DOHH2 (cell line): ENCODE results near the gene LHFPL6.

Experiments
- H3F3A ChIP-seq: fragments of 200-600 bp; sonication (generic), shearing (Covaris generic); 2 replicates; pipeline ENCODE4 v1.6.0; 2016; ENCODE audit warnings: antibody characterized with exemption, mild to moderate bottlenecking; ENCODE audit not compliant: control insufficient read depth, insufficient read depth
- H3K27ac ChIP-seq: fragments of 200-600 bp; sonication (generic); 2 replicates; pipeline ENCODE4 v1.5.1; 2014; ENCODE audit warnings: low read depth, mild to moderate bottlenecking, low read length, moderate library complexity
- H3K27me3 ChIP-seq: fragments of 200-600 bp; sonication (generic); 2 replicates; pipeline ENCODE4 v1.6.1; 2014; ENCODE audit warnings: mild to moderate bottlenecking, low read length, mixed read lengths; ENCODE audit not compliant: control insufficient read depth
- H3K36me3 ChIP-seq: fragments of 200-600 bp; sonication (generic); 2 replicates; pipeline ENCODE4 v1.6.1; 2014; ENCODE audit warnings: mild to moderate bottlenecking, low read length, moderate library complexity, mixed read lengths; ENCODE audit not compliant: control insufficient read depth
- H3K4me1 ChIP-seq: fragments of 200-600 bp; sonication (generic); 2 replicates; pipeline ENCODE4 v1.6.1; 2014; ENCODE audit warnings: mild to moderate bottlenecking, low read length, mixed read lengths; ENCODE audit not compliant: control insufficient read depth
- H3K4me2 ChIP-seq: fragments of 200-600 bp; sonication (generic); 2 replicates; pipeline ENCODE4 v1.6.0; 2014; ENCODE audit warnings: mild to moderate bottlenecking, low read length, moderate library complexity
- H3K4me3 ChIP-seq: fragments of 200-600 bp; sonication (generic); 2 replicates; pipeline ENCODE4 v1.5.1; 2014; ENCODE audit warnings: mild to moderate bottlenecking, low read length, mixed read lengths
- H3K79me2 ChIP-seq: fragments of 200-600 bp; sonication (generic); 2 replicates; pipeline ENCODE4 v1.6.1; 2014; ENCODE audit warnings: mild to moderate bottlenecking, low read length, mixed read lengths; ENCODE audit not compliant: control insufficient read depth
- H3K9me2 ChIP-seq: fragments of 200-600 bp; sonication (generic); replicated peaks from 2 replicates; pipeline ENCODE4 v1.6.1; 2014; ENCODE audit warnings: mild to moderate bottlenecking, low read length, mixed read lengths; ENCODE audit not compliant: control insufficient read depth
- H3K9me3 ChIP-seq: fragments of 200-600 bp; sonication (generic); 2 replicates; pipeline ENCODE4 v1.6.1; 2014; ENCODE audit warnings: antibody characterized with exemption, low read length, mixed read lengths; ENCODE audit not compliant: control insufficient read depth, insufficient read depth
- H4K20me1 ChIP-seq: fragments of 200-600 bp; sonication (generic); 2 replicates; pipeline ENCODE4 v1.6.0; 2014; ENCODE audit warnings: low read depth, mild to moderate bottlenecking, antibody characterized with exemption, low read length, moderate library complexity; ENCODE audit not compliant: control insufficient read depth, insufficient read depth
- EZH2phosphoT487 ChIP-seq: fragments of 200-600 bp; sonication (generic); IDR thresholded peaks from 2 replicates; pipeline ENCODE4 v1.6.1; 2017; ENCODE audit warnings: borderline replicate concordance, mild to moderate bottlenecking, antibody characterized with exemption, low read length, moderate library complexity, mixed read lengths
- TF ChIP-seq, protein P1 (sequence below): fragments of 200-600 bp; sonication (generic); IDR thresholded peaks from one replicate; pipeline ENCODE4 v1.5.1; 2014; ENCODE audit warnings: antibody characterized with exemption, mild to moderate bottlenecking, low read depth, low read length; ENCODE audit not compliant: poor library complexity, severe bottlenecking

The LHFPL6 gene

DNA sequence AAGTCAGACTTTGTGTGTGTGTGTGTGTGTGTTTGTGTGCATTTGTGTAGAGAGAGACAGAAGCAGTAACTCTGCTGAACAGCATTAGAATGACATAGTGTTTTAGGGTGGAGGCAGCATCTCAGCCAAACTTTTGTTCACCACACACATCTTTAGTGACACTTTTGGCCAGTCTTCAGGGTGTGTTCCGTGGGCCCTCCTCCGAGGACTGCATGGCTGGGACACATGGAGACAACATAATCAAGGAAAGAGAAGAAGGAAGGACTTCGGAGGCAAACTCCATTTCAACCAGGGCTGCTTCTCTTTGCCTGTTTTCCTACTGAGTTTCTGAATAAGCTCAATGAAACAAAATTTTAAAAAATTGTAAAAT lies 205.1 kb downstream of the LHFPL6 start:
- Histone ChIP-seq H3K4me3 (no peak overlapping the region), H3K79me2 (no peaks in the 10 kb centered on the region), H3K4me2 (no peak overlapping the region)

DNA sequence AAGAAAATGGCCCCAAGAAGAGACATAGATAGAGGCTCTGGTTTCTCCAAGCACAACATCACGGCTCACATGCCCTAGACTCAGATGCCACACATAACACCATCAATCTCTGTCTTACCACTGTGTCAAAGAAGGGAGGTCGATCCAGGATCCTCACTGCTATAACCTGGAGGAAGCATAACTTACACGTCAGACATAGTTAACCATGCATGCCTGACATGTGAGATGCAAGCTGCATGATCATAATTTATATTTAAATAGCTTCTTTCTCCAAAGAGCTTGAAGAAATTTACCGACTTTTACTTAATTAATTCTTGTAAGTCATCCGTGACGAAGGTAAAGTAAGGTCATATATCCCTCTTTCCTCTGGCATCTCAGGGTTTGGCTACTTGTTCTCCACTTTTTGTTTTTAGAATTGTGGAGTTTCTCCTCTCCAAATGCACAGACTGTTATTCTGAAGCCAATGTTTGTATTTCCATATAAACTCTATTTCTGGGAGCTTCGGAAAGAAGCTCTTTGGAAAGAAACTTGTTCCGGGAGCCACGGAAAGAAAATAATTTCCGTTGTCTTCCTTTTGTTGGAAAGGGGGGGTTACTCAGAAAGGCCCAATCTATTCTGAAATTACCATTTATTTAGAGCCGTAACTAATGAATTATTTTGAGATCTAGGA lies 205.6 kb downstream of the LHFPL6 start:
- Histone ChIP-seq H4K20me1 (no peaks in the 10 kb centered on the region), H3K4me2 (no peak overlapping the region), H3F3A (no peaks in the 10 kb centered on the region), H3K9me3 (no peaks in the 10 kb centered on the region), H3K79me2 (no peaks in the 10 kb centered on the region), H3K9me2 (no peaks in the 10 kb centered on the region), H3K27me3 (no peaks in the 10 kb centered on the region), H3K36me3 (no peaks in the 10 kb centered on the region), H3K27ac (no peak overlapping the region), H3K4me3 (no peak overlapping the region), H3K4me1 (peaks cover 27% of the 10 kb centered on the region)
- TF ChIP-seq EZH2phosphoT487: no peak
- TF ChIP-seq, protein P1, sequence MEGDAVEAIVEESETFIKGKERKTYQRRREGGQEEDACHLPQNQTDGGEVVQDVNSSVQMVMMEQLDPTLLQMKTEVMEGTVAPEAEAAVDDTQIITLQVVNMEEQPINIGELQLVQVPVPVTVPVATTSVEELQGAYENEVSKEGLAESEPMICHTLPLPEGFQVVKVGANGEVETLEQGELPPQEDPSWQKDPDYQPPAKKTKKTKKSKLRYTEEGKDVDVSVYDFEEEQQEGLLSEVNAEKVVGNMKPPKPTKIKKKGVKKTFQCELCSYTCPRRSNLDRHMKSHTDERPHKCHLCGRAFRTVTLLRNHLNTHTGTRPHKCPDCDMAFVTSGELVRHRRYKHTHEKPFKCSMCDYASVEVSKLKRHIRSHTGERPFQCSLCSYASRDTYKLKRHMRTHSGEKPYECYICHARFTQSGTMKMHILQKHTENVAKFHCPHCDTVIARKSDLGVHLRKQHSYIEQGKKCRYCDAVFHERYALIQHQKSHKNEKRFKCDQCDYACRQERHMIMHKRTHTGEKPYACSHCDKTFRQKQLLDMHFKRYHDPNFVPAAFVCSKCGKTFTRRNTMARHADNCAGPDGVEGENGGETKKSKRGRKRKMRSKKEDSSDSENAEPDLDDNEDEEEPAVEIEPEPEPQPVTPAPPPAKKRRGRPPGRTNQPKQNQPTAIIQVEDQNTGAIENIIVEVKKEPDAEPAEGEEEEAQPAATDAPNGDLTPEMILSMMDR: no peak

More for the DNA sequence above, 205.1 kb downstream of the LHFPL6 start:
- Histone ChIP-seq H3F3A (no peaks in the 10 kb centered on the region), H3K4me1 (peaks cover 27% of the 10 kb centered on the region), H3K9me2 (no peaks in the 10 kb centered on the region), H3K36me3 (no peaks in the 10 kb centered on the region), H3K9me3 (no peaks in the 10 kb centered on the region), H4K20me1 (no peaks in the 10 kb centered on the region), H3K27ac (no peak overlapping the region), H3K27me3 (no peaks in the 10 kb centered on the region)
- TF ChIP-seq, protein P1: no peak
- no peak for TF ChIP-seq EZH2phosphoT487

DNA sequence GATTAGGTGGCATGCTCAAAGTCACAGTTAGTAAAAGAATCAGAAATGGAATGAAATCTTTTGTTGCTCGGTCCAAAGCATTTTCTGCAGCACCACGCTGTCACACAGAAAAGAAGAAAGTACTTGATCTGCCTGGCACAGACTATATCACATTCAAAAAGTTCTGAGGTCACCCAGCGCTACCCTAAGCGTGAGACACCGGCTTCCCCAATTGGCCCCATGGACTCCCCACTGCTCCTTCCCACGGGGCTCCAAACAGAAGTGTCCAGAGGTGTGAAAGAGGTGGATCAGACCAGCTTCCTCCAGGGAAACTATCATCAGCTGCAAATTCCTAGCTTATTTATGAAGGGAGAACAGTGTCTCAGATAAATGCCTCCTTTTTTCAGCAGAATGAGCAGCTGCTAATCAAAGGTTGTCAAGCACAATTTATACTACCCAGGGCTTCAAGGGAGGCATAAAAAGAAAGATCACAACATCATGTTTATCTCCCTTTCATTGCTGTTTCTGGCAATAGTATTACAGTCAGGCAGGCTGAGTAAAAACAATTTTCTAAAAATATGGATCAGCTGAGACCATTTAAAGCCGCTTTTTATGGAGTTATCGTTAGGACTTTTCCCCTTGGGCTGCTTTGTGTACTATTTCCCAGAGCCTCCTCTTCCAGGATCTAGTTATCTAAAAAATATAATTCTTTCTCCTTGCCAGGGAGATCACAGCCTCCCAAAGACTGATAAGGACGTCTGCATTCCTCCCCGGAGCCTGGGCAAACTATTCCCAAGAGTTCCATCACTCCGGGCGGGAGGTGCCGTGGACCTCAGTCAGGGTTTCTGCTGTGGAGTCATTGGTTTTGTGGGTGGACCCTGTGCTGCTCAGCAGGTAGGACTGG lies 208.0 kb downstream of the LHFPL6 start:
- Histone ChIP-seq H3K4me1 (peaks cover 20% of the 10 kb centered on the region), H3K36me3 (no peaks in the 10 kb centered on the region), H3K9me2 (no peaks in the 10 kb centered on the region), H3K27ac (no peak overlapping the region), H3K4me2 (no peak overlapping the region), H3F3A (no peaks in the 10 kb centered on the region), H3K79me2 (no peaks in the 10 kb centered on the region), H4K20me1 (no peaks in the 10 kb centered on the region), H3K9me3 (no peaks in the 10 kb centered on the region), H3K27me3 (no peaks in the 10 kb centered on the region), H3K4me3 (no peak overlapping the region)
- TF ChIP-seq EZH2phosphoT487: no peak
- TF ChIP-seq, protein P1: no peak
